Astrocyte (in vitro differentiated cells and primary cell): ENCODE measurements around the gene ENOPH1. TPM values are rescaled to one million over a fixed set of nuclear protein-coding genes. Genes with fewer than 3 reads are reported as not detected.

ENCODE experiments used
- DNase-seq: peaks from one replicate; pipeline ENCODE4 v3.0.0-alpha.2; 2010; ENCODE audit warnings: low read depth
- FAIRE-seq: peaks from 2 replicates; lab custom pipeline; 2011; peaks lifted over from hg19 to GRCh38; lab: Jason Lieb, UNC
- H2AFZ ChIP-seq: 2 replicates; pipeline ENCODE4 v1.6.0; 2012; ENCODE audit warnings: low read depth, low read length, inconsistent platforms
- H3K27ac ChIP-seq: 2 replicates; pipeline ENCODE4 v1.5.1; 2011; ENCODE audit warnings: low read depth, low read length, inconsistent platforms
- H3K27me3 ChIP-seq: 2 replicates; pipeline ENCODE4 v1.6.0; 2011; ENCODE audit warnings: low read length, inconsistent platforms; ENCODE audit not compliant: insufficient read depth
- H3K36me3 ChIP-seq: 2 replicates; pipeline ENCODE4 v1.5.1; 2011; ENCODE audit warnings: low read length, inconsistent platforms; ENCODE audit not compliant: insufficient read depth
- H3K4me1 ChIP-seq: 2 replicates; pipeline ENCODE4 v1.5.1; 2011; ENCODE audit warnings: low read length, inconsistent platforms; ENCODE audit not compliant: insufficient read depth
- H3K4me2 ChIP-seq: 2 replicates; pipeline ENCODE4 v1.6.0; 2012; ENCODE audit warnings: low read length, inconsistent platforms
- H3K4me3 ChIP-seq: 2 replicates; pipeline ENCODE4 v1.5.1; 2011; ENCODE audit warnings: low read depth, mild to moderate bottlenecking, low read length, inconsistent platforms; ENCODE audit not compliant: insufficient read depth
- H3K79me2 ChIP-seq: 2 replicates; pipeline ENCODE4 v1.6.0; 2012; ENCODE audit warnings: mild to moderate bottlenecking, low read length, inconsistent platforms; ENCODE audit not compliant: insufficient read depth
- H3K9ac ChIP-seq: 2 replicates; pipeline ENCODE4 v1.6.0; 2012; ENCODE audit warnings: mild to moderate bottlenecking, low read length, inconsistent platforms
- H3K9me3 ChIP-seq: 2 replicates; pipeline ENCODE4 v1.5.1; 2012; ENCODE audit warnings: low read depth, mild to moderate bottlenecking, low read length, inconsistent platforms; ENCODE audit not compliant: insufficient read depth
- H4K20me1 ChIP-seq: 2 replicates; pipeline ENCODE4 v1.6.0; 2012; ENCODE audit warnings: low read length, inconsistent platforms; ENCODE audit not compliant: insufficient read depth
- H3K27ac Mint-ChIP-seq: one replicate; pipeline ENCODE4 v1.8.0; 2021; ENCODE audit warnings: mild to moderate bottlenecking, mixed read lengths; ENCODE audit not compliant: unreplicated experiment
- H3K27me3 Mint-ChIP-seq: one replicate; pipeline ENCODE4 v1.8.0; 2021; ENCODE audit warnings: low read depth, mixed read lengths; ENCODE audit not compliant: unreplicated experiment
- H3K36me3 Mint-ChIP-seq: one replicate; pipeline ENCODE4 v1.8.0; 2021; ENCODE audit warnings: low read depth, mixed read lengths; ENCODE audit not compliant: unreplicated experiment
- H3K4me1 Mint-ChIP-seq: one replicate; pipeline ENCODE4 v1.8.0; 2021; ENCODE audit warnings: low read depth, mixed read lengths; ENCODE audit not compliant: unreplicated experiment
- H3K4me3 Mint-ChIP-seq: one replicate; pipeline ENCODE4 v1.8.0; 2021; ENCODE audit warnings: mild to moderate bottlenecking, moderate library complexity, mixed read lengths; ENCODE audit not compliant: unreplicated experiment
- H3K9me3 Mint-ChIP-seq: one replicate; pipeline ENCODE4 v1.8.0; 2021; ENCODE audit warnings: mild to moderate bottlenecking, mixed read lengths; ENCODE audit not compliant: unreplicated experiment
- CTCF ChIP-seq: IDR thresholded peaks from 2 replicates; pipeline ENCODE4 v1.5.1; 2011; ENCODE audit warnings: low read depth, mild to moderate bottlenecking, inconsistent platforms, low read length, moderate library complexity; ENCODE audit not compliant: insufficient read depth
- EZH2 ChIP-seq: IDR thresholded peaks from 2 replicates; pipeline ENCODE4 v1.6.1; 2012; ENCODE audit warnings: mild to moderate bottlenecking, low read length, inconsistent platforms; ENCODE audit not compliant: insufficient read depth
- total RNA-seq: library from RNA; stranded (reverse); gene quantifications from 2 replicates; pipeline ENCODE4 v1.2.1, GENCODE V29; 2021

Gene ENOPH1
- total RNA-seq, 1 donor from 2014 or later, result 32.6 TPM

- Mint-ChIP-seq H3K27me3 (no peaks in the 10 kb centered on the region), H3K36me3 (no peaks in the 10 kb centered on the region), H3K4me1 (peaks cover 10% of the 10 kb centered on the region), H3K4me3 (no peak overlapping the region), H3K9me3 (no peaks in the 10 kb centered on the region), H3K27ac (no peak overlapping the region)
- Histone ChIP-seq H3K9ac (no peak overlapping the region), H3K4me3 (no peak overlapping the region), H3K79me2 (no peaks in the 10 kb centered on the region), H2AFZ (no peak overlapping the region), H3K27ac (no peak overlapping the region), H3K36me3 (no peaks in the 10 kb centered on the region), H3K9me3 (no peaks in the 10 kb centered on the region), H3K4me1 (no peaks in the 10 kb centered on the region), H4K20me1 (no peaks in the 10 kb centered on the region), H3K4me2 (no peak overlapping the region), H3K27me3 (no peaks in the 10 kb centered on the region)
- DNase-seq (no peak), FAIRE-seq (no peak)
- no peak for TF ChIP-seq EZH2
- no peak for TF ChIP-seq CTCF
These were observed 59.6 kb downstream of the ENOPH1 start for GRCh38 chr4:82489987-82490386.

- Mint-ChIP-seq H3K4me3 (no peak overlapping the region), H3K27ac (no peak overlapping the region), H3K9me3 (no peaks in the 10 kb centered on the region), H3K36me3 (no peaks in the 10 kb centered on the region), H3K4me1 (peaks cover 10% of the 10 kb centered on the region), H3K27me3 (no peaks in the 10 kb centered on the region)
- no peak overlapping the region for H3K4me3 ChIP-seq
- H2AFZ ChIP-seq, result no peak overlapping the region
- no peaks in the 10 kb centered on the region for H4K20me1 ChIP-seq
- DNase-seq (no peak), FAIRE-seq (no peak)
- no peaks in the 10 kb centered on the region for H3K4me1 ChIP-seq
- TF ChIP-seq EZH2, result no peak
- TF ChIP-seq CTCF, result no peak
- H3K9me3 ChIP-seq, result no peaks in the 10 kb centered on the region
- H3K36me3 ChIP-seq, result no peaks in the 10 kb centered on the region
- H3K9ac ChIP-seq, result no peak overlapping the region
- no peak overlapping the region for H3K4me2 ChIP-seq
- H3K27me3 ChIP-seq, result no peaks in the 10 kb centered on the region
- H3K27ac ChIP-seq, result no peak overlapping the region
- H3K79me2 ChIP-seq, result no peaks in the 10 kb centered on the region
These were observed 61.0 kb downstream of the ENOPH1 start for GRCh38 chr4:82491251-82491960.

GRCh38 chr4:82493721-82494425 is 63.5 kb downstream of the ENOPH1 start:
- Mint-ChIP-seq H3K4me3 (no peak overlapping the region), H3K27ac (peak overlapping the region; percentile 64)

More at GRCh38 chr4:82493721-82494425, 63.5 kb downstream of the ENOPH1 start:
- no peaks in the 10 kb centered on the region for H3K4me1 ChIP-seq
- no peaks in the 10 kb centered on the region for H3K79me2 ChIP-seq
- H3K9me3 ChIP-seq, result no peaks in the 10 kb centered on the region
- H3K9me3 Mint-ChIP-seq, result no peaks in the 10 kb centered on the region
- H3K36me3 Mint-ChIP-seq, result no peaks in the 10 kb centered on the region
- peaks cover 10% of the 10 kb centered on the region for H3K4me1 Mint-ChIP-seq
- H3K27me3 Mint-ChIP-seq, result no peaks in the 10 kb centered on the region
- DNase-seq (peak; percentile 58), FAIRE-seq (no peak)
- no peak overlapping the region for H3K9ac ChIP-seq
- H3K27me3 ChIP-seq, result no peaks in the 10 kb centered on the region
- no peaks in the 10 kb centered on the region for H4K20me1 ChIP-seq
- no peak overlapping the region for H3K27ac ChIP-seq
- H2AFZ ChIP-seq, result no peak overlapping the region
- no peak overlapping the region for H3K4me3 ChIP-seq
- H3K4me2 ChIP-seq, result no peak overlapping the region
- H3K36me3 ChIP-seq, result no peaks in the 10 kb centered on the region
- TF ChIP-seq EZH2, result no peak
- no peak for TF ChIP-seq CTCF
